GM19043 (cell line): ENCODE measurements around the gene CEP131.

Experiments used
- ATAC-seq: cut with Tn5 transposase; IDR thresholded peaks from one replicate; pipeline ENCODE4 v1.9.1; 2021; ENCODE audit warnings: low read depth; ENCODE audit not compliant: unreplicated experiment

The CEP131 gene

GRCh38 chr17:81190591-81190990, 32.2 kb downstream of the CEP131 start:
- ATAC-seq = no peak

GRCh38 chr17:81189670-81190530, 32.9 kb downstream of the CEP131 start:
- no peak for ATAC-seq

- ATAC-seq = no peak
These were observed 33.7 kb downstream of the CEP131 start for GRCh38 chr17:81189016-81189415.

GRCh38 chr17:81188491-81188840, 34.3 kb downstream of the CEP131 start:
- ATAC-seq = no peak

- no peak for ATAC-seq
These were observed 34.9 kb downstream of the CEP131 start for GRCh38 chr17:81187586-81188490.

GRCh38 chr17:81187120-81187519, 35.6 kb downstream of the CEP131 start:
- no peak for ATAC-seq

GRCh38 chr17:81186203-81186602, 36.6 kb downstream of the CEP131 start:
- ATAC-seq = no peak

- ATAC-seq = no peak
These were observed 38.2 kb downstream of the CEP131 start for GRCh38 chr17:81184555-81184954.

GRCh38 chr17:81183807-81184206, 39.0 kb downstream of the CEP131 start:
- no peak for ATAC-seq

- no peak for ATAC-seq
These were observed 39.4 kb downstream of the CEP131 start for GRCh38 chr17:81183316-81183715.

- no peak for ATAC-seq
These were observed 40.2 kb downstream of the CEP131 start for GRCh38 chr17:81182596-81182995.

- ATAC-seq = no peak
These were observed 41.0 kb downstream of the CEP131 start for GRCh38 chr17:81181811-81182185.

GRCh38 chr17:81180836-81181810, 41.6 kb downstream of the CEP131 start:
- ATAC-seq = no peak

GRCh38 chr17:81179861-81180260, 42.9 kb downstream of the CEP131 start:
- ATAC-seq = no peak

- no peak for ATAC-seq
These were observed 43.5 kb downstream of the CEP131 start for GRCh38 chr17:81179220-81179619.

- ATAC-seq = no peak
These were observed 44.4 kb downstream of the CEP131 start for GRCh38 chr17:81178136-81179091.

- ATAC-seq = no peak
These were observed 46.1 kb downstream of the CEP131 start for GRCh38 chr17:81176666-81177065.

- no peak for ATAC-seq
These were observed 49.0 kb downstream of the CEP131 start for GRCh38 chr17:81173762-81174155.

GRCh38 chr17:81173052-81173761, 49.6 kb downstream of the CEP131 start:
- no peak for ATAC-seq
